HG02759 (cell line): ENCODE results near the gene STXBP5L.
"Not testable (repeated sequence)": the region's sequence is repeated elsewhere in the genome, so short reads cannot be mapped to it uniquely, and the experiment has no call there.

Source experiments
- ATAC-seq: cut with Tn5 transposase; IDR thresholded peaks from one replicate; pipeline ENCODE4 v1.9.1; 2021; ENCODE audit warnings: mild to moderate bottlenecking, moderate library complexity; ENCODE audit not compliant: unreplicated experiment

STXBP5L gene

DNA sequence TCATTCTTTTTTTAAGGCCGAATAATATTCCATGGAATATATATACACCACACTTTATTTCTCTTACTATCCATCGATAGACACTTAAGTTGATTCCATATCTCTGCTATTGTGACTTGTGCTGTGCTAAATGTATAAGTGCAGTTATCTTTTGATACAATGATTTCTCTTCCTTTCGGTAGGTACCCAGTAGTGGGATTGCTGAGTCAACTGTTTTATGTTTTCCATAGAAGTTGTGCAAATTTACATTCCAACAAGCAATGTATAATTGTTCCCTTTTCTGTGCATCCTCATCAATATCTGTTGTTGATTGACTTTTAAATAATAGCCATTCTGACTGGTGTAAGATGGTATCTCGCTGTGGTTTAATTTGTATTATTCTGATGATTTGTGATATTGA lies 81.0 kb downstream of the STXBP5L start:
- ATAC-seq = no peak

DNA sequence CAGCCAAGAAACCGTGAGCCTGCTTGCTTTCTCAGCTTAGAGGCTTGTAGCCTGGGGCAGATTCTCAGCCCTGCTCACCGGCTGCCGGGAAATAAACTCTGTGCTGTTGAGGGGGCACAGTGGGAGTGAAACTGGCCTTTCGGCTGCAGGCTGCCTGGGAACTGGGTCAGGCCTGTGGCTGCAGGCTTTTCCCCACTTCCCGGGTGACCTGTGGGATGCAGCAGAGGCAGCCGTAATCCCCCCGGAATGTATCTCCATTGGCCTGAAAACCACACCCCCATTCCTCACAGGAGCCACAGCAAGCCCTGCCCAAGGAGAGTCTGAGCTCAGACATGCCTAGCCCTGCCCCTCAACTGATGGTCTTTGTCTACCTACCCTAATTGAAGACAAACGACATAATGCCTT lies 110.9 kb downstream of the STXBP5L start:
- ATAC-seq = no peak

DNA sequence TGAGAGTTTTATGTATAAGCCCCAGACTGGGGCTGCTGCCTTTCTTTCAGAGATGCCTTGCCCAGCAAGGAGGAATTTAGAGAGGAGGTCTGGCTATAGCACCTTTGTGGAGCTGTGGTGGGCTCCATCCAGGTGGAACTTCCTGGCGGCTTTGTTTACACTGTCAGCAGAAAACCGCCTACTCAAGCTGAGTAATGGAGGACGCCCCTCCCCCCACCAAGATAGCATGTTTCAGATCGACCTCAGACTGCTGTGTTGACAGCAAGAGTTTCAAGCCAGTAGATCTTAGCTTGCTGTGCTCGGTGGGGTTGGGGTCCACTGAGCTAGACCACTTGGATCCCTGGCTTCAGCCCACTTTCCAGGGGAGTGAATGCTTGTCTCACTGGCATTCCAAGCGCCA lies 155.6 kb downstream of the STXBP5L start:
- no peak for ATAC-seq

DNA sequence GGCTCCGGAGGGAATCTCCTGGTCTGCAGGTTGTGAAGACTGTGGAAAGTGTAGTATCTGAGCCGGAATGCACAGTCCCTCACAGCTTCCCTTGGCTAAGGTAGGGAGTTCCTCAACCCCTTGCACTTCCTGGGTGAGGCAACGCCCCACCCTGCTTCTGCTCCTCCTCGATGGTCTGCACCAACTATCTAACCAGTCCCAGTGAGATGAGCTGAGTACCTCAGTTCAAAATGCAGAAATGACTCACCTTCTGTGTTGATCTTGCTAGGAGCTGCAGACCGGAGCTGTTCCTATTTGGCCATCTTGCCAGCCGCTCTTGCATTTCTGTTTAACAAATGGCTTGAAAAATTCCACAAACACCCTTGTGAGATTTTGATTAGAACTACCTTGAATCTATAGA lies 156.1 kb downstream of the STXBP5L start:
- ATAC-seq = no peak

DNA sequence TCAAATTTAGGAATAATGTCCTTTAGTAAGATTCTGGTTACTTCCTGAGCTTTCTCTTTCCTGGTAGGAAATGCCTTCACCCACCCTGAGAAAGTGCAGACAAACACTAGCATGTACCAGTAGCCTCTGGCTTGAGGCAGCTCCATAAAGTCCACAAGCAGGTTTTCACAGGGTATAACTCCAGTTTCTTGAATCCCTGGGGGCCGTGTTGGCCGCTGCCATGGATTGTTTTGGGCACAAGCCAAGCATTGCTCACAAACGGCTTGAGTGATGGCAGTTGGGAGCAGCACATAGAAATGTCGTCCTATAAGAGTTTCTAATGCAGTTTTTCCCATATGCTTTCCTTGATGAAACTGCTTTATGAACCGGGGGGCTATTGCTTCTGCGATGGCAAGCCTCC lies 164.1 kb downstream of the STXBP5L start:
- ATAC-seq = no peak

DNA sequence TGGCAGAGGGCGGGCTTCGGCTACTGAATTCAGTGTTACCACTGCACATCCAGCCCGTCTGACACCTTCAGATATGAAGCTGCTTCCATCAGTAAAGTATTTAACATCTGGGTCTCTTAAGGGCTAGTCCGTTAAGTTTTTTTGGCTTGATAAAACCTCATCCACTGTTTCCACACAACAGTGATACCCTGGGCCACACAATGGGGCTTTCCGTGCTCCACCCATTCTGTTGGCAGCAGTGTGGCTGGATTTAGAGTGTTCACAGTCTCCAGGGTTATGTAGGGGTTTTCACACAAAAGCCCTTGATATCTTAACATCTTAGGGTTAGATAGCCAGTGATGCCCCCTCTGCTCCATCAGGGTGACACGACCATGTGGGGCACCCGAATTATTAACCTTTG lies 165.0 kb downstream of the STXBP5L start:
- ATAC-seq = no peak

DNA sequence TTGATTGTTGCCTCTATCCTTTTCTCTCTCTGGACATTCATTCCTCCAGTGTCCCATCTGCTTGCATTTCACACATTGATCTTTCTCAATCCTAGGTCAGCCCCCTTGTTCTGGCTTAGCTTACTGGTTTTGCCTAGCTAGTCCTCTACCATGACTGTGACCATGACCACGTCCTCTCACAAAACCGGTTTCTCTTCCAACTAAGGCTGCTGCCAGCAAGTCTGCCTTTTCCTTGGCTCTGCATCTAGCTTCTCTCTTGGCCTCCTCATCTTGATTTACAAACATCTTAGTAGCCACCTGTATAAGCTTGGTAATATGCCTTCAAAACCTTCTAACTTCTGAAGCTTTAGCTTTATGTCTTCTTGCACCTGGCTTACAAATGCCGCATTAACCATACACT lies 167.2 kb downstream of the STXBP5L start:
- no peak for ATAC-seq

DNA sequence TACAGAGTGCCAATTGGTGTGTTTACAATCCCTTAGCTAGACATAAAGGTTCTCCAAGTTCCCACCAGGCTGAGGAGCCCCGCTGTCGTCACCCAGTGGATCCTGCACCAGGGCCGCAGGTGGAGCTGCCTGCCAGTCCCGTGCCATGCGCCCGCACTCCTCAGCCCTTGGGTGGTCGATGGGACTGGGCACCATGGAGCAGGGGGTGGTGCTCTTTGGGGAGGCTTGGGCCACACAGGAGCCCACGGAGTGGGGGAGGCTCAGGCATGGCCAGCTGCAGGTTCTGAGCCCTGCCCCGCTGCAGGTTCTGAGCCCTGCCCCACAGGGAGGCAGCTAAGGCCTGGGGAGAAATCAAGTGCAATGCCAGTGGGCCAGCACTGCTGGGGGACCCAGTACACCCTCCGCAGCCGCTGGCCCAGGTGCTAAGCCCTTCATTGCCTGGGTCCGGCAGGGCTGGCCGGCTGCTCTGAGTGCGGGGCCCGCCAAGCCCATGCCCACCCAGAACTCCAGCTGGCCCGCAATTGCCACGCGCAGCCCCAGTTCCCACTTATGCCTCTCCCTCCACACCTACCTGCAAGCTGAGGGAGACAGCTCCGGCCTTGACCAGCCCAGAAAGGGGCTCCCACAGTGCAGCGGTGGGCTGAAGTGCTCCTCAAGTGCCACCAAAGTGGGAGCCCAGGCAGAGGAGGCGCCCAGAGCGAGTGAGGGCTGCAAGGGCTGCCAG lies 170.5 kb downstream of the STXBP5L start:
- not testable (repeated sequence) for ATAC-seq

DNA sequence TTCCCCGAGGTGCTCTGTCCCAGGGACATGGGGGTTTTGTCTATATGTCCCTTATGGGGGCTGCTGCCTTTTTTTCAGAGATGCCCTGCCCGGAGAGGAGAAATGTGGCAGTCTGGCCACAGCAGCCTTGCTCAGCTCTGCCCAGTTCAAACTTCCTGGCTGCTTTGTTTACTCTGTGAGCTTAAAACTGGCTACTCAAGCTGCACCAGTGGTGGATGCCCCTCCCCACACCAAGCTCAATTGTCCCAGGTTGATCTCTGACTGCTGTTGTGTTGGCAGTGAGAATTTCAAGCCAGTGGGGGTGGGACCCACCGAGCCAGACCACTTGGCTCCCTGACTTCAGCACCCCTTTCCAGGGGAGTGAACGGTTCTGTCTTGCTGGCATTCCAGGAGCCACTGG lies 188.9 kb downstream of the STXBP5L start:
- no peak for ATAC-seq

DNA sequence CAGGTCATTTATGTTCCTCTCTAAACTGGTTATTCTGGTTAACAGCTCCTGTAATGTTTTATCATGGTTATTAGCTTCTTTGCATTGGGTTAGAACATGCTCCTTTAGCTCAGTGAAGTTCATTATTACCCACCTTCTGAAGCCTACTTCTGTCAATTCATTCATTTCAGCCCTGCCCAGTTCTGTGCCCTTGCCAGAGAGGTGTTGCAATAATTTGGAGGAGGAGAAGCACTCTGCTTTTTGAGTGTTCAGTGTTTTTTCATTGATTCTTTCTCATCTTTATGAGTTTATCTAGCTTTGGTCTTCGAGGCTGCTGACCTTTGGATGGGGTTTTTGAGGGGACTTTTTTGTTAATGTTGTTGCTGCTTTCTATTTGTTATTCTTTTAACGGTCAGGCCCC lies 203.1 kb downstream of the STXBP5L start:
- ATAC-seq = not testable (repeated sequence)

DNA sequence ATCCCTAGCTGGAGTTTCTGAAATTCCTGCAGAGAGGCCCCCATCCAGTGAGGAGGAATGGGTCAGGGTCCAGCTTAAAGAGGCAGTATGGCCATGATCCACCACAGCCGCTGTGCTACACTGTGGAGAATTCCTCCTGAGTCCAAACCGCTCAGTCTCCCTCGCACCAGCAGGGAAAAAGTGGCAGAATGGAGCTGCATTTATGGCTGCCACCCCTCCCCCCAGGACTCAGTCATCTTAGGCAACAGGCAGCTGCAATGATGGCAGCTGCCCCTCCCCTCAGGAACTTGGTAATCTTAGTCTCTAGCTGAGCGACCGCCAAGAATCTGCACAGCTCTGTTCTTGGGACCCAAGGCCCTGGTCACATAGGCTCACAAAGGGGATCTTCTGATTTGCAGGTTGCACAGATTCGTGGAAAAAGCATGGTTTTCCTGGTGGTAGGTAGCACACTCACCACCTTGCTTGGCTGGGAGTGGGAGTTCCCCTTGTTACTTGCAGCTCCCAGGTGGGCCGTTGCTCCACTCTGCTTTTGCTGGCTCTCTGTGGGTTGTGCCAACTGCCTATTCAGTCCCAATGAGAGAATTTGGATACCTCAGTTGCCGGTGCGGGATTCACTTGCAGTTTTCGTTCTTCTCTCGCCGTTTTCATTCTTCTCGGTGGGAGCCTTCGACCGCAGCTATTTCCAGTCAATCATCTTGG lies 204.1 kb downstream of the STXBP5L start:
- no peak for ATAC-seq

DNA sequence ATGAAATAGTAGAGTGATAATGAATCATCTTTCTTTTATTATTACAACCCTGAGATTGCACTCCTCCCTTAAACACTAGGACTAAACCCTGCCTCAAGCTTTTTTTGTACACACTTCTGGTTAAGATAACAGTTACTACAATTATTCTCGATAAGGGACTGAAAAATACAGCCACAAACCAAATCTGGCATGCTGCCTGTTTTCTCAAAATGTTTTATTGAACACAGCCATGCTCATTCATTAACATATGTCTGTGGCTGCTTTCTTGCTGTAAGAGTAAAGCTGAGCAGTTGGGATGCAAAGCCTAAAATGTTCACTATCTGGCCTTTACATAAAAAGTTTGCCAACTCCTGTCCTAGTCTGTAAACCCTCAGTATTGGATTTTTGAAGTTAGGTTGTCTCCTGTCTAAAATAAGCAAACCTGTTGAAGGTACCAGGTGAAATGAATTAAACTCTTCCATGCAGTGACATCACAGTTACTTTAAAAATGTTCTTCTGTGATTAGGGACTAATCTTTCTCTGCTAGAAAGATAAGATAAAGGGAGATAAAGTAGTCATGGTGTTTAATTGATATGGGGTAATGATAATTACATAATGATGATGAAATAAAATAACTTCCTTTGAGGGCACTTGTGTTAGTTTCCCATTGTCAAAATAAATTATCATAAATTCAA lies 218.2 kb downstream of the STXBP5L start:
- no peak for ATAC-seq

DNA sequence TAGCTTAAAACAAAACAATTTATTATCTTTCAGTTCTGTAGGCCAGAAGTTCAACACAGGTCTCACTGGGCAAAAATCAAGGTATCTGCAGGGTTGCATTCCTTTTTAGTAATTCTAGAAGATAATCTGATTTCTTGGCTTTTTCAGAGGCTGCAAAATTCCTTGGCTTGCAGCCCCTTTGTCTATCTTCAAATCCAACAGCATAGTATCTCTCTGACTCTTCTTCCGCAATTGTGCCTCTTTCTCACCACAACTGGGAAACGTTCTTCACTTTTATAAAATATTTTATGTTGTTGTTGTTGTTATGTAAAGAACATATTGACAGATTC lies 218.7 kb downstream of the STXBP5L start:
- ATAC-seq = no peak

DNA sequence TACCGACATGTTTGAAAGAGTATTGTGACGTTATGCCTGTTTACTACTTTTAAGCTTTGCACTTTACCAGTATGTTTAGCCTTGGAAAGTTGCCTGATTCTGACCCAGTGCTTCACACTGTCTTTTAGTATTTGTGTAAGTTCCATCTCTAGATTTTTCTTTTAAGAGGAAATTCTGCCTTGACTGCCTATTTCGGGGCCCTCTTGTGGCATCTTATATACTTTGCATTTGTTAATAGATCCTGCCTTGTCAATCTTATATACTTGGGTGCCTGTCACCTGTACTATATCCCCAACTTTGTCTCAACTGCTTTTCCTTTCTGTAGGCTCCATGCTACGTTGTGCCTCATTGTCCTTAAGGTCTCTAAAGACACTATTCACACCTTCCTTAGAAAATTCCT lies 244.6 kb downstream of the STXBP5L start:
- ATAC-seq = no peak

DNA sequence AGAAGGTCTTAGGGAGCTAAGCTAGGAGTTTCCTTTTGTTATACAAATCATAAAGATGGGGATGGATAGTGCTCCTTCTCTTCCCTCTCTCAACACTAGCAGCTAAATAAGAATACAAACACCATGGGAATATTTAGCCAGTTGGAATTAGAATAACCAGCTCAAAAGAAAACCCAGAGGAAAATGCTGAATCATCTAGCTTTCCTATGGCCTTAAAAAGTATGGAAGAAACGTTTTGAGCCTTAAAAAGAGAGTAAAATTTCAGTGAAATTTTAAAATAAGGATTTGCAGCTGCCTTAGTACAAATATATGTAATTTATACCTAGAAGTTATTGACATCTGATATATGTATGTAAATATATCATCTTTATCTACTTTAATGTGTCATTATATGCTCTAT lies 245.8 kb downstream of the STXBP5L start:
- no peak for ATAC-seq

DNA sequence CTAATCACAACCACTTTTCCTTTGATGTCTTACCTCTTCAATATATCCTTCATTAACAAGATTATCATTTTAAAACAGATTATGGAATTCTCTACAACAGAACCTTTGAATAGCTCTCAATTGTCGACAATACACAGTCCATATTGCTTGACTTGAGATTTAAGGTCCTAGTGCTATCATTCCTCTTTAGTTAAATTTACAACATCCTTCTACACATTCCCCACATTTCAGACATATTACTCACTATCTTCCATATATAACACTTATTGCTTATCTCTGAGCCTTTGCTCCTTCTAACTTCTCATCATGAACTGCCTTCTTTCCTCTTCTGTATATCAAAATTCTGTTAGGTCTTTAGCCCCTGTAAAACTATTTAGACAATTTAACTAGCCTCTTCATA lies 247.0 kb downstream of the STXBP5L start:
- ATAC-seq = no peak

DNA sequence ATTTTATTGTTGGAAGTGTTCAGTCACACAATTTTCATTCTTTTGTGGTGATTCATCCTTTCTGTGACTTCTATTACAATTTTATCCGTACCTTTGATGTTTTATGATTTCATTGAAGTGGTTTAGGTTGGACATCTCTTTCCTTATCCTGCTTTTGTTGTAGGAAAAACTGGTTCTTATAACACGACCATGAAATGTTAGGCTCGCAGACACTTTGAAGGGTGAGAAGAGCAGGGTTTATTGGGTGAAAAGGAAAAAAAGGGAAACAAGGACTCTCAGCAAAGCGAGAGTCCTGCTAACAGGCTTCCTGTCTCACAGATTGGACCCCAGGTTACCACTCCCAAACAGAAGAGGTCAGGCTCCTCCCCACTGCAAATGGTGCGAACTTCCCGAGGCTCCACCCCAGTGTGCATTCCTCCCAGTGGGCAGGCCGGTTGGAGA lies 257.4 kb downstream of the STXBP5L start:
- ATAC-seq = no peak

DNA sequence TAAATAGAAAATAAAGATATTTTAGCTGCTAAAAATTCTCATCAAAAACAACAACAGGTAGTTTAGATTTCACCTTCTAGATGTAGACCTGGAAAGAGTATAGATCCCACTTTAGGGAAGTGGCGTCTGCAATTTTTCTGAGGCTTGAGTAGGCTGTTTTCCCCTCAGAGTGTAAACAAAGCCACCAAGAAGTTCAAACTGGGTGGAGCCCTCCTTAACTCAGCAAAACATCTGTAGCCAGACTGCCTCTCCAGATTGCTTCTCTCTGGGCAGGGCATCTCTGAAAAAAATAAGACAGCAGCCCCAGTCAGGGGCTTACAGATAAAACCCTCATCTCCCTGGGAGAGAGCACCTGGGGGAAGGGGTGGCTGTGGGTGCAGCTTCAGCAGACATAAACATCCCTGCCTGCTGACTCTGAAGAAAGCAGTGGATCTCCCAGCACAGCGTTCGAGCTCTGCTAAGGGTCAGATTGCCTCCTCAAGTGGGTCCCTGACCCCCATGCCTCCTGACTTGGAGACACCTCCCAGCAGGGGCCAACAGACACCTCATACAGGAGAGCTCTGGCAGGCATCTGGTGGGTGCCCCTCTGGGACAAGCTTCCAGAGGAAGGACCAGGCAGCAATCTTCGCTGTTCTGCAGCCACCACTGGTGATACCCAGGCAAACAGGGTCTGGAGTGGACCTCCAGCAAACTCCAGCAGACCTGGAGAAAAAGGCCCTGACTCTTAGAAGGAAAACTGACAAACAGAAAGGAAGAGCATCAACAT lies 259.6 kb downstream of the STXBP5L start:
- no peak for ATAC-seq

DNA sequence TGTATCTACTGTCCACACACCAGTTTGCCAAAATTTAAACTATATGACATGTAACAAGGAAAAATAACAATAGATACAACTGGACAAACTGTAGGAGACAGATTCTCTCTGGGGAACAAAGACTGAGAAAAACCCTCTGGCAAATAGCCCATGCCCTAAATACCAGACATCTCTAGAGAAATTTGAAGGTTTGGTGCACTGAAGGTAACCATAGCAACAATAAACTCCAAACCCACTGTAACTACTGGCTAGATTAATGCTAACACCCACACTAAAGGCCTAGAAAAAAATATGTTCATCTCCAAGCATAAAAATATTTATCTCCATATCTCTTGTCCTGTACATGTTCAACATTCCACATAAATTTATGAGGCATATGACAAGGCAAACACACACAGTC lies 267.1 kb downstream of the STXBP5L start:
- no peak for ATAC-seq

DNA sequence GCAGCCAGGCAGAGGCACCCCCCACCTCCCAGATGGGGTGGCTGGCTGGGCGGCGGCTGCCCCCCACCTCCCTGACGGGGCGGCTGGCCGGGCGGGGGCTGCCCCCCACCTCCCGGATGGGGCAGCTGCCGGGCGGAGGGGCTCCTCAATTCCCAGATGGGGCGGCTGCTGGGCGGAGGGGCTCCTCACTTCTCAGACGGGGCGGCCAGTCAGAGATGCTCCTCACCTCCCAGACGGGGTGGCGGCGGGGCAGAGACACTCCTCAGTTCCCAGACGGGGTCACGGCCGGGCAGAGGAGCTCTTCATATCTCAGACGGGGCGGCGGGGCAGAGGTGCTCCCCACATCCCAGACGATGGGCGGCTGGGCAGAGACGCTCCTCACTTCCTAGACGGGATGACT lies 282.6 kb downstream of the STXBP5L start:
- ATAC-seq = not testable (repeated sequence)

DNA sequence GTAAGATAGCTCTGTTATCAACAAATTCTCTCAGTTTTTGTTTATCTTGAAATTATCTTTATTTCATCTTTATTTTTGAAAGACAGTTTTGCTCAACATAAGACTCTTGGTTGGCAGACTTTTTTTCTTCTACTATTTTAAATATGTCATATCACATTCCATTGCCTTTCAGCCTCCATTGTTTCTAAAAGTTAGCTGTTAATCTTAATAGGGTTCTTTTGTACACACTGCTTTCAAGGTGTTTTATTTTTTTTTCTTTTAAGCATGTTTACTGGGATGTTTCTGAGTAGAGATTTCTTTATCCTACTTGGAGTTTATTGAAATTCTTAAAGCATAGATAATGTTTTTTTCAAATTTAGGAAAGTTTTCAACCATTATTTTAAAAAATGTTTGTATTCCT lies 294.6 kb downstream of the STXBP5L start:
- ATAC-seq = no peak
